SK-N-SH (cell line): ENCODE results near the gene CREB5. TPM values are rescaled to one million over a fixed set of nuclear protein-coding genes. Genes with fewer than 3 reads are reported as not detected.

Experiments
- CTCF ChIA-PET: fragments of 300-600, 350-600 bp; formaldehyde crosslinking; extraction: SDS; loops from one replicate; lab custom pipeline; 2021; lab: Yijun Ruan, JAX
- POLR2A ChIA-PET: fragments of 350-600 bp; sonication (Branson Sonifier 250); formaldehyde crosslinking; extraction: SDS; loops from one replicate; lab custom pipeline; 2020; ENCODE audit warnings: antibody characterized with exemption, inconsistent platforms; lab: Yijun Ruan, JAX
- DNase-seq: peaks from one replicate; pipeline ENCODE4 v3.0.0; 2012
- H2AFZ ChIP-seq: fragments of 200-600 bp; sonication (generic); 2 replicates; pipeline ENCODE4 v1.8.1; 2016; ENCODE audit warnings: antibody characterized with exemption, mild to moderate bottlenecking, low read depth
- H3F3A ChIP-seq: fragments of 200-600 bp; sonication (generic); replicated peaks from 2 replicates; pipeline ENCODE3; 2016; ENCODE audit warnings: antibody characterized with exemption, mild to moderate bottlenecking; ENCODE audit not compliant: insufficient read depth
- H3K27ac ChIP-seq, 2 experiments: fragments of 200-500 bp in 1 of 2; fragments of 200-600 bp in 1 of 2; sonication (Bioruptor generic) in 1 of 2; sonication (generic), shearing (Covaris generic) in 1 of 2; 2 replicates each; pipeline versions ENCODE4 v1.5.1 to v1.6.1; 2014 to 2016; ENCODE audit warnings: low read depth in 2 of 2, inconsistent platforms in 1 of 2, low read length in 1 of 2, mild to moderate bottlenecking in 1 of 2, mixed read lengths in 1 of 2
- H3K27me3 ChIP-seq: fragments of 200-600 bp; sonication (generic), shearing (Covaris generic); 2 replicates; pipeline ENCODE4 v1.6.1; 2016; ENCODE audit warnings: mixed run types; ENCODE audit not compliant: insufficient read depth
- H3K36me3 ChIP-seq, 2 experiments: fragments of 200-500 bp in 1 of 2; fragments of 200-600 bp in 1 of 2; sonication (Bioruptor generic) in 1 of 2; sonication (generic) in 1 of 2; replicated peaks in 1 of 2; 2 replicates each; pipeline versions ENCODE3 to v1.5.1; 2014 to 2016; ENCODE audit warnings: low read length in 1 of 2, mild to moderate bottlenecking in 1 of 2; ENCODE audit not compliant: insufficient read depth in 2 of 2, control insufficient read depth in 1 of 2
- H3K4me1 ChIP-seq, 2 experiments: fragments of 200-500 bp in 1 of 2; fragments of 200-600 bp in 1 of 2; sonication (Bioruptor generic) in 1 of 2; sonication (generic), shearing (Covaris generic) in 1 of 2; 2 replicates each; pipeline versions ENCODE4 v1.5.1 to v1.6.1; 2014 to 2016; ENCODE audit warnings: low read depth in 1 of 2, low read length in 1 of 2, mixed run types in 1 of 2; ENCODE audit not compliant: insufficient read depth in 2 of 2, control insufficient read depth in 1 of 2
- H3K4me2 ChIP-seq: fragments of 200-600 bp; sonication (generic), shearing (Covaris generic); 2 replicates; pipeline ENCODE4 v1.6.1; 2017; ENCODE audit warnings: mixed run types
- H3K4me3 ChIP-seq, 2 experiments: fragments of 200-500 bp in 1 of 2; fragments of 200-600 bp in 1 of 2; sonication (Bioruptor generic) in 1 of 2; sonication (generic), shearing (Covaris generic) in 1 of 2; 2 replicates each; pipeline versions ENCODE4 v1.5.1 to v1.8.1; 2014 to 2016; ENCODE audit warnings: low read depth in 2 of 2, inconsistent platforms in 1 of 2, low read length in 1 of 2, mild to moderate bottlenecking in 1 of 2, mixed read lengths in 1 of 2, moderate library complexity in 1 of 2
- H3K79me2 ChIP-seq: fragments of 200-600 bp; sonication (generic); 2 replicates; pipeline ENCODE4 v1.8.1; 2017; ENCODE audit warnings: mild to moderate bottlenecking; ENCODE audit not compliant: insufficient read depth
- H3K9ac ChIP-seq: fragments of 200-600 bp; sonication (generic); 2 replicates; pipeline ENCODE4 v1.6.1; 2017; ENCODE audit warnings: mixed run types
- H3K9me2 ChIP-seq: fragments of 200-600 bp; sonication (generic); 2 replicates; pipeline ENCODE4 v1.6.1; 2017; ENCODE audit warnings: mixed run types
- H3K9me3 ChIP-seq: fragments of 200-600 bp; sonication (generic); 2 replicates; pipeline ENCODE4 v1.6.1; 2017; ENCODE audit warnings: mixed run types, mild to moderate bottlenecking, moderate library complexity
- H4K20me1 ChIP-seq: fragments of 200-600 bp; sonication (generic); 2 replicates; pipeline ENCODE4 v1.6.1; 2017; ENCODE audit warnings: mild to moderate bottlenecking, mixed run types; ENCODE audit not compliant: insufficient read depth
- EP300 ChIP-seq, 2 experiments: IDR thresholded peaks; 2 replicates each; pipeline versions ENCODE4 v1.4.0 to v1.6.1; 2012; ENCODE audit warnings: borderline replicate concordance in 1 of 2, low read depth in 1 of 2, low read length in 1 of 2
- EZH2phosphoT487 ChIP-seq: fragments of 200-600 bp; sonication (generic); IDR thresholded peaks from 2 replicates; pipeline ENCODE4 v1.6.1; 2017; ENCODE audit warnings: low read depth, mixed run types, mild to moderate bottlenecking, antibody characterized with exemption, moderate library complexity, borderline replicate concordance
- FOSL2 ChIP-seq: IDR thresholded peaks from 2 replicates; pipeline ENCODE4 v1.4.0; 2012; ENCODE audit warnings: low read depth, mild to moderate bottlenecking, moderate library complexity, borderline replicate concordance
- MXI1 ChIP-seq: IDR thresholded peaks from 2 replicates; pipeline ENCODE4 v1.6.1; 2012; ENCODE audit warnings: mild to moderate bottlenecking, low read depth, low read length, improper control_type of control experiment
- NFIC ChIP-seq: IDR thresholded peaks from 2 replicates; pipeline ENCODE4 v1.4.0; 2012; ENCODE audit warnings: borderline replicate concordance
- NRF1 ChIP-seq: IDR thresholded peaks from 2 replicates; pipeline ENCODE4 v1.6.1; 2012; ENCODE audit warnings: low read depth, mild to moderate bottlenecking, low read length
- RAD21 ChIP-seq: IDR thresholded peaks from 2 replicates; pipeline ENCODE4 v1.6.1; 2012; ENCODE audit warnings: mild to moderate bottlenecking, low read length
- RCOR1 ChIP-seq: fragments of 150-350 bp; IDR thresholded peaks from 2 replicates; pipeline ENCODE4 v1.6.1; 2017; ENCODE audit warnings: antibody characterized with exemption, low read length
- RFX5 ChIP-seq: IDR thresholded peaks from 2 replicates; pipeline ENCODE4 v1.6.1; 2012; ENCODE audit warnings: mild to moderate bottlenecking, improper control_type of control experiment, low read length
- SIN3A ChIP-seq: IDR thresholded peaks from 2 replicates; pipeline ENCODE4 v1.6.1; 2012; ENCODE audit warnings: low read depth, mild to moderate bottlenecking, low read length, moderate library complexity, borderline replicate concordance
- TCF12 ChIP-seq: IDR thresholded peaks from 2 replicates; pipeline ENCODE4 v1.4.0; 2012
- YY1 ChIP-seq: IDR thresholded peaks from 2 replicates; pipeline ENCODE4 v1.4.0; 2012; ENCODE audit warnings: low read depth, mild to moderate bottlenecking
- WGBS: methylation state at CpG from one replicate; pipeline ENCODE4 v1.1.6; 2017; ENCODE audit warnings: low lambda C conversion rate; 5-methylcytosine and 5-hydroxymethylcytosine counted together
- polyA plus RNA-seq, 3 experiments: library from polyadenylated mRNA; depleted of rRNA; stranded (reverse); fragments of >200 nt; gene quantifications; 2 replicates each; pipeline ENCODE4 v1.2.3, GENCODE V29; 2012
- TF ChIP-seq, protein P1 (sequence below): fragments of 200-600 bp; sonication (generic); IDR thresholded peaks from 2 replicates; pipeline ENCODE4 v1.6.1; 2017; ENCODE audit warnings: antibody characterized with exemption, mild to moderate bottlenecking, moderate library complexity
- TF ChIP-seq, protein P2 (sequence below): IDR thresholded peaks from 2 replicates; pipeline ENCODE4 v1.6.1; 2012; ENCODE audit warnings: mild to moderate bottlenecking, low read depth, low read length, moderate library complexity
- TF ChIP-seq, protein P3 (sequence below): fragments of 150-350 bp; IDR thresholded peaks from 2 replicates; pipeline ENCODE4 v1.6.1; 2017; ENCODE audit warnings: antibody characterized with exemption, low read length, low read depth, borderline replicate concordance

CREB5 gene
- polyA plus RNA-seq, 1 of the 3 experiments (the other 2 are of a cell fraction), result 19.3 TPM

DNA sequence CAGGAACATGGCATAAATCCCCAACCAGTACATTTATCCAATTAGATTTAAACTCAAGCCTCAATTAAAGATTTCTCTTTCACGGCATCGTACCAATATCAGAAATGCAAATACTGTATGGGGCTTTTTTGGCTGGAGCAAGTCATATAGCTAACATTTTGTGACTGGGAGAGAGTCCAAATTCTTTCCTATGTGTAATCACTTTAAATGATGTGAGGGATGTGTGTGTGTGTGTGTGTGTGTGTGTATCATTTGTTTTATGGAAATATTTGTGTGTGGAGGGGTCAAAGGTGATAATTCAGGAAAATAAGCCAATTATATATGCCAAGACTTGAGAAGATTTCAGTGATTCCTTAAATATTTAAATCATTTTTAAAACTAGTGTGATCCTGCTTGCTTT, 349.2 kb downstream of the CREB5 start:
- Histone ChIP-seq H3K4me1 (no peaks in the 10 kb centered on the region), H3K79me2 (no peaks in the 10 kb centered on the region), H3K36me3 (no peaks in the 10 kb centered on the region), H3K4me3 (no peak overlapping the region), H3K9me2 (no peaks in the 10 kb centered on the region), H3K27ac (no peak overlapping the region), H3K27me3 (no peaks in the 10 kb centered on the region), H4K20me1 (no peaks in the 10 kb centered on the region), H2AFZ (no peak overlapping the region), H3K9me3 (no peaks in the 10 kb centered on the region), H3F3A (no peaks in the 10 kb centered on the region), H3K4me2 (no peak overlapping the region), H3K9ac (no peak overlapping the region)
- ChIA-PET POLR2A (no interaction called here), CTCF (interaction anchor here (0.6 to 1.1 kb wide), 3 partner anchors 16 to 463 kb away, joined by 3 read pairs; no protein-coding TSS in a partner anchor)
- DNase-seq, result no peak
- TF ChIP-seq RCOR1 (no peak), NRF1 (no peak), SIN3A (no peak), EP300 (IDR thresholded peaks at IDR 0.05; ENCODE audit: borderline replicate concordance in 1 of 2, low read depth in 1 of 2, low read length in 1 of 2) (no peak), TCF12 (no peak), RAD21 (no peak), FOSL2 (no peak), EZH2phosphoT487 (no peak), MXI1 (no peak), NFIC (no peak)
- TF ChIP-seq, protein P1, sequence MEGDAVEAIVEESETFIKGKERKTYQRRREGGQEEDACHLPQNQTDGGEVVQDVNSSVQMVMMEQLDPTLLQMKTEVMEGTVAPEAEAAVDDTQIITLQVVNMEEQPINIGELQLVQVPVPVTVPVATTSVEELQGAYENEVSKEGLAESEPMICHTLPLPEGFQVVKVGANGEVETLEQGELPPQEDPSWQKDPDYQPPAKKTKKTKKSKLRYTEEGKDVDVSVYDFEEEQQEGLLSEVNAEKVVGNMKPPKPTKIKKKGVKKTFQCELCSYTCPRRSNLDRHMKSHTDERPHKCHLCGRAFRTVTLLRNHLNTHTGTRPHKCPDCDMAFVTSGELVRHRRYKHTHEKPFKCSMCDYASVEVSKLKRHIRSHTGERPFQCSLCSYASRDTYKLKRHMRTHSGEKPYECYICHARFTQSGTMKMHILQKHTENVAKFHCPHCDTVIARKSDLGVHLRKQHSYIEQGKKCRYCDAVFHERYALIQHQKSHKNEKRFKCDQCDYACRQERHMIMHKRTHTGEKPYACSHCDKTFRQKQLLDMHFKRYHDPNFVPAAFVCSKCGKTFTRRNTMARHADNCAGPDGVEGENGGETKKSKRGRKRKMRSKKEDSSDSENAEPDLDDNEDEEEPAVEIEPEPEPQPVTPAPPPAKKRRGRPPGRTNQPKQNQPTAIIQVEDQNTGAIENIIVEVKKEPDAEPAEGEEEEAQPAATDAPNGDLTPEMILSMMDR, result no peak
- 96% methylated on average over 2 of the region's 2 CpGs for WGBS

DNA sequence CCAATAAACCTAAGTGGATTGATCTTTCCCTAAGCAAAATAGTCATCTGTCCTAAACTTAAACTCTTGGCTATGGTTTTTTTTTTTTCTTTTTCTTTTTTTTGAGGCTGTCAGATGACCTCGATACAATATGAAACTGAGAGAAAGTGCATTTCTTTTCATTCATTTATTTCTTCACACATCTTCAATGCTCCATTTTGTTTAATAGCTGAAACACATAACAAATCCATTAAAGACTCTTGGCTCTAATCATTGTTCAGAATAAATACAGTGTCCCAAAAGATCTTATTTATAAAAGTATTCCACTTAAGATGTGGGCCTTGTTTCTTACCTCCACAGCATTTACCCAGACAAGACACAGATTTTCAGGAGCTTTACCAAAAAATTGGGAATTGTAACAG, 350.3 kb downstream of the CREB5 start:
- TF ChIP-seq TCF12, result no peak
- TF ChIP-seq, protein P2, sequence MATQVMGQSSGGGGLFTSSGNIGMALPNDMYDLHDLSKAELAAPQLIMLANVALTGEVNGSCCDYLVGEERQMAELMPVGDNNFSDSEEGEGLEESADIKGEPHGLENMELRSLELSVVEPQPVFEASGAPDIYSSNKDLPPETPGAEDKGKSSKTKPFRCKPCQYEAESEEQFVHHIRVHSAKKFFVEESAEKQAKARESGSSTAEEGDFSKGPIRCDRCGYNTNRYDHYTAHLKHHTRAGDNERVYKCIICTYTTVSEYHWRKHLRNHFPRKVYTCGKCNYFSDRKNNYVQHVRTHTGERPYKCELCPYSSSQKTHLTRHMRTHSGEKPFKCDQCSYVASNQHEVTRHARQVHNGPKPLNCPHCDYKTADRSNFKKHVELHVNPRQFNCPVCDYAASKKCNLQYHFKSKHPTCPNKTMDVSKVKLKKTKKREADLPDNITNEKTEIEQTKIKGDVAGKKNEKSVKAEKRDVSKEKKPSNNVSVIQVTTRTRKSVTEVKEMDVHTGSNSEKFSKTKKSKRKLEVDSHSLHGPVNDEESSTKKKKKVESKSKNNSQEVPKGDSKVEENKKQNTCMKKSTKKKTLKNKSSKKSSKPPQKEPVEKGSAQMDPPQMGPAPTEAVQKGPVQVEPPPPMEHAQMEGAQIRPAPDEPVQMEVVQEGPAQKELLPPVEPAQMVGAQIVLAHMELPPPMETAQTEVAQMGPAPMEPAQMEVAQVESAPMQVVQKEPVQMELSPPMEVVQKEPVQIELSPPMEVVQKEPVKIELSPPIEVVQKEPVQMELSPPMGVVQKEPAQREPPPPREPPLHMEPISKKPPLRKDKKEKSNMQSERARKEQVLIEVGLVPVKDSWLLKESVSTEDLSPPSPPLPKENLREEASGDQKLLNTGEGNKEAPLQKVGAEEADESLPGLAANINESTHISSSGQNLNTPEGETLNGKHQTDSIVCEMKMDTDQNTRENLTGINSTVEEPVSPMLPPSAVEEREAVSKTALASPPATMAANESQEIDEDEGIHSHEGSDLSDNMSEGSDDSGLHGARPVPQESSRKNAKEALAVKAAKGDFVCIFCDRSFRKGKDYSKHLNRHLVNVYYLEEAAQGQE, result no peak
- TF ChIP-seq YY1, result no peak
- TF ChIP-seq RFX5, result no peak
- no peak for TF ChIP-seq NFIC
- TF ChIP-seq, protein P3, sequence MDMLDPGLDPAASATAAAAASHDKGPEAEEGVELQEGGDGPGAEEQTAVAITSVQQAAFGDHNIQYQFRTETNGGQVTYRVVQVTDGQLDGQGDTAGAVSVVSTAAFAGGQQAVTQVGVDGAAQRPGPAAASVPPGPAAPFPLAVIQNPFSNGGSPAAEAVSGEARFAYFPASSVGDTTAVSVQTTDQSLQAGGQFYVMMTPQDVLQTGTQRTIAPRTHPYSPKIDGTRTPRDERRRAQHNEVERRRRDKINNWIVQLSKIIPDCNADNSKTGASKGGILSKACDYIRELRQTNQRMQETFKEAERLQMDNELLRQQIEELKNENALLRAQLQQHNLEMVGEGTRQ, result no peak
- Histone ChIP-seq H3K27me3 (no peaks in the 10 kb centered on the region), H2AFZ (no peak overlapping the region), H3K4me3 (no peak overlapping the region), H3F3A (no peaks in the 10 kb centered on the region), H3K27ac (no peak overlapping the region), H3K36me3 (no peaks in the 10 kb centered on the region), H3K4me1 (no peaks in the 10 kb centered on the region), H3K9ac (no peak overlapping the region), H4K20me1 (no peaks in the 10 kb centered on the region), H3K79me2 (no peaks in the 10 kb centered on the region), H3K9me3 (no peaks in the 10 kb centered on the region), H3K9me2 (no peaks in the 10 kb centered on the region), H3K4me2 (no peak overlapping the region)
- WGBS, result 90% methylated on average over 1 of the region's 1 CpG
- POLR2A ChIA-PET, result no interaction called here
- CTCF ChIA-PET, result interaction anchor here (1.0 kb wide), 2 partner anchors 10 to 22 kb away, joined by 3 to 4 read pairs; no protein-coding TSS in a partner anchor
- DNase-seq, result no peak
